HEK293T (cell line): Measurements from ENCODE around the gene FFAR2.

Experiments
- ARNT ChIP-seq: fragments of 450-650 bp; IDR thresholded peaks from 2 replicates; pipeline ENCODE4 v1.6.1; 2017; ENCODE audit warnings: mild to moderate bottlenecking
- HDGF ChIP-seq: fragments of 450-650 bp; IDR thresholded peaks from 2 replicates; pipeline ENCODE4 v1.6.1; 2017; ENCODE audit warnings: antibody characterized with exemption, borderline replicate concordance
- NFRKB ChIP-seq: fragments of 450-650 bp; IDR thresholded peaks from 2 replicates; pipeline ENCODE4 v1.6.1; 2016; ENCODE audit warnings: mild to moderate bottlenecking, moderate library complexity
- PKNOX1 ChIP-seq: fragments of 450-650 bp; IDR thresholded peaks from 2 replicates; pipeline ENCODE4 v1.6.1; 2016
- SUZ12 ChIP-seq: fragments of 450-650 bp; IDR thresholded peaks from 2 replicates; pipeline ENCODE4 v1.6.1; 2016; ENCODE audit warnings: mild to moderate bottlenecking
- TARDBP ChIP-seq: fragments of 450-650 bp; IDR thresholded peaks from 2 replicates; pipeline ENCODE4 v1.6.1; 2016

- TF ChIP-seq NFRKB = no peak
- no peak for TF ChIP-seq HDGF
- TF ChIP-seq ARNT = no peak
- TF ChIP-seq PKNOX1 = no peak
- TF ChIP-seq TARDBP = no peak
- no peak for TF ChIP-seq SUZ12
Observed at GRCh38 chr19:35433448-35433847, 14.6 kb upstream of the FFAR2 start.
